HG03342 (cell line): ENCODE results near the gene ASCL3.
"Not testable (repeated sequence)": the region's sequence is repeated elsewhere in the genome, so short reads cannot be mapped to it uniquely, and the experiment has no call there.

Source experiments
- ATAC-seq: cut with Tn5 transposase; IDR thresholded peaks from one replicate; pipeline ENCODE4 v1.9.1; 2021; ENCODE audit warnings: mild to moderate bottlenecking, moderate library complexity; ENCODE audit not compliant: unreplicated experiment

ASCL3 gene

DNA sequence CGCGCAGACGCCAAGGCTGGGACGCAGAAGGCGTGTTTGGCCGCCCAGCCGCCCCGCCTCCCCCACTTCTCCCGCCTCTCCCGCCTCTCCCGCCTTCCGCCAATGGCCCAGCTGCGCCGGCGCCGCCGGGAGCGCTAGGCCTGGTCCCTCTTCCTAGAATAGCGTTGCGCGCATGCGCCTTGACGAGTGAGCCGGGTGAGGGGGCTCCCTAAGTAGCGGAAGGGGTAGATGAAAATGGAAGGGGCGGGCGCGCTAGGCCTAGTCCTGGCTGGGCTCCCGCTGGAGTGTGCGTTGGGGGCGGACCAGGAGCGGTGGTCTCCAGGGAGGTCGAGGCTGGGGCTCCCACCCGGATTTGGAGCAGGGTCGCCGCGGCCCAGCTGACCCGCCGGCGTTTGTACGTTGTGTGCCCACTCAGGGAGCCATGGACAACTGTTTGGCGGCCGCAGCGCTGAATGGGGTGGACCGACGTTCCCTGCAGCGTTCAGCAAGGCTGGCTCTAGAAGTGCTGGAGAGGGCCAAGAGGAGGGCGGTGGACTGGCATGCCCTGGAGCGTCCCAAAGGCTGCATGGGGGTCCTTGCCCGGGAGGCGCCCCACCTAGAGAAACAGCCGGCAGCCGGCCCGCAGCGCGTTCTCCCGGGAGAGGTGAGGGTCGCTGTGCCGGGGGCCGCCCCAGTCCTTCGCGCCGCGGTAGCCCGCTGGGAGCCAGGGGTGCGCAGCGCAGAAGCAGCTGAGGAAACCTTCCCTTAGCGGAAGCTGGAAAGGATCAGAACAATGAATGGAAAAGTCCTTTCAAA is 31.6 kb downstream of the ASCL3 start, which contains the start of gene AKIP1:
Gene AKIP1, plus strand, starts transcription at position 161 of the 795 bp plus-strand sequence. Its CDS starts 261 bp downstream, at position 422.
- peak; percentile 58 for ATAC-seq

DNA sequence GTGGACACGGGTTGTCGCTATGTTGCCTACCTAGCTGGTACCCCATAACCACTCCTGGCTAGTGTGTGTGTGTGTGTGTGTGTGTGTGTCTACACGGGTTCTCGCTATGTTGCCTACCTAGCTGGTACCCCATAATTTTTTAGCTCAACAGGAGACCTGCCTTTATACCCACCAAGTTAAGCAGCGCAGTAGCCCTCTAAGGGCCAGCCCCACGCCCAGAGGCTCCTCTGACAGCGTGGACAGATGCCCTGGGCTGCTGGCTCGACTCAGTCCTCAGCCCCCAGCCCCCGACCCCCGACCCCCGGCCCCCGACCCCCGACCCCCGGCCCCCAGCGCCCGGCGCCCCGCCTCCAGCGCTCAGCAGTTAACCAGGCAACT is 32.2 kb downstream of the ASCL3 start:
- peak; percentile 3 for ATAC-seq

DNA sequence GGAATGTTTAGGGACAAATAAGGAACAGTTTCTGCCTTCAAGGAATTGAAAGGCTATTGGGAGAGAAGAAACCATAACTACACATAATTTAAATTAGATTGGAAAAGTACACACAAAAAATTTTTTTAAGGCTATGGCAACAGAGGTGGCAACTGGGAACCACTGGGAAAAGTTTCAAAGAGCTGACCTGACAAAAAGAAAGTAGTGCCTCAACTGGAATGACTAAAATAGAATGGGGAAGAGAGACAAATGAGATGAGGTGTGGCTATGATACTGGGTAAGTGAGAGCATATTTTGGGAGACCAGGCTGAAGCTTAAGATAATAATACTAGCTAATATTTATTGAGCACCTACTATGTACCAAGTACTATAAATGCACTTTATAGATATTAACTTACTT is 34.7 kb downstream of the ASCL3 start:
- no peak for ATAC-seq

DNA sequence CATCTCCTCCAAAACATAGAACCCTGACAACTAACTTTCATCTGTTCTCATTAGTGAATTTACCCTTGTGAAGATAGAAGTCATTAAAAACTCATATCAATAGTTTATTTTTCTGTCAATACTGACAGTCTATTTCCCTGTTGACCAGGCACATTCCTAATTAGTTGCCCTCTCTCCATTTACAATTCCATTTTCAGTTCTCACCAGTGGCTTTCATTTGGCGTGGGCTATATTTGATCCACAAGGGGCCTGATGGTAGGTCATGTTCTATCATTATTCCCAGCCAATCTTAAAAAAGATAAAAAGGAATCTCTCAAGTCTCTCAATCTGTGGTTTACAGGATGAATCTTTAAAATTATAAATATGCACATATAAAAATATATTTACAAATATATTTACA is 35.7 kb downstream of the ASCL3 start:
- ATAC-seq = no peak

DNA sequence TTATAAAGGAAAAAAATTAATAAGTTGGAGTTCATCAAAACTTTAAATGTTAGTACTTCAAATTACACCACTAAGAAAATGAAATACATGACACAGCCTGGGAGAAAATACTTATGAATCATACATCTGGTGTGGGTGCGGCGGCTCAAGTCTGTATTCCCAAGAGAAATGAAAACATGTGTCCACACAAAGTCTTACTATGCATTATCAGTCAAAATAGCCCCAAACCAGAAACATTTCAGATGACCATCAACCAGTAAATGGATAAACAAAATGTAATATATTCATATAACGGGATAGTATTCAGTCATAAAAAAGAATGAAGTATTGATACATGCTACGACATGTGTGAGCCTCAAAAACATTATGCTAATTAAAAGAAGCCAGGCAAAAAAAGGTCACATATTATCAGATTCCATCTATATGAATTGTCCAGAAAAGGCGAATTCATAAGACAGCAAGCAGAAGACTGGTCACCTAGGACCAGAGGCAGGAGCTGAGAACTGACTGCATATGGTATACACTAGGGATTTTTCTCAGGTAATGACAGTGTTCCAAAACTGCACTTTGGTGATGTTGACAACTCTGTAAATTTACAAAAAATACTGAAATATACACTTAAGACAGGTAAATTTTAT is 37.2 kb downstream of the ASCL3 start:
- ATAC-seq = no peak

- ATAC-seq = no peak
These were observed 43.6 kb downstream of the ASCL3 start for GRCh38 chr11:8899119-8899753.

GRCh38 chr11:8891185-8891584 is 51.6 kb downstream of the ASCL3 start:
- ATAC-seq = not testable (repeated sequence)
